ENCODE measurements around the gene GRM7.

The GRM7 gene

GRCh38 chr3:7632305-7632704, 771.4 kb downstream of the GRM7 start:
- peaks cover 0 to 12% (median 0%) of the 10 kb centered on the region in 4 experiments for H3K4me1 ChIP-seq (ENCODE audit: control extremely low read depth in 1 of 4, control insufficient read depth in 4 of 4, insufficient read depth in 4 of 4, low read length in 3 of 4)
- H3K36me3 ChIP-seq (ENCODE audit: control insufficient read depth in 4 of 4, insufficient read depth in 4 of 4, low read length in 3 of 4): no peaks in the 10 kb centered on the region
- H3K27ac ChIP-seq (ENCODE audit: insufficient read depth in 1 of 2, low read depth in 1 of 2, low read length in 2 of 2, poor library complexity in 1 of 2, severe bottlenecking in 2 of 2): no peak overlapping the region
- CTCF ChIA-PET: no interaction called here
- H3K4me3 ChIP-seq (ENCODE audit: control insufficient read depth in 1 of 7, extremely low read depth in 1 of 7, insufficient read depth in 4 of 7, low read depth in 2 of 7, low read length in 6 of 7): no peak overlapping the region
- H3K27me3 ChIP-seq (replicated peaks in 2 of 5; ENCODE audit: control insufficient read depth in 4 of 5, insufficient read depth in 5 of 5, low read length in 4 of 5): no peaks in the 10 kb centered on the region
- H3K9me3 ChIP-seq (ENCODE audit: control extremely low read depth in 1 of 5, control insufficient read depth in 4 of 5, insufficient read depth in 2 of 5, low read depth in 1 of 5, low read length in 4 of 5): no peaks in the 10 kb centered on the region
- POLR2A ChIA-PET: no interaction called here
- DNase-seq: no peak

GRCh38 chr3:7637694-7638093, 776.8 kb downstream of the GRM7 start:
- Histone ChIP-seq H3K27ac (ENCODE audit: insufficient read depth in 1 of 2, low read depth in 1 of 2, low read length in 2 of 2, poor library complexity in 1 of 2, severe bottlenecking in 2 of 2) (no peak overlapping the region), H3K9me3 (ENCODE audit: control extremely low read depth in 1 of 5, control insufficient read depth in 4 of 5, insufficient read depth in 2 of 5, low read depth in 1 of 5, low read length in 4 of 5) (peaks cover 0 to 1% (median 0%) of the 10 kb centered on the region in 5 experiments), H3K36me3 (ENCODE audit: control insufficient read depth in 4 of 4, insufficient read depth in 4 of 4, low read length in 3 of 4) (no peaks in the 10 kb centered on the region), H3K27me3 (replicated peaks in 2 of 5; ENCODE audit: control insufficient read depth in 4 of 5, insufficient read depth in 5 of 5, low read length in 4 of 5) (no peaks in the 10 kb centered on the region), H3K4me3 (ENCODE audit: control insufficient read depth in 1 of 7, extremely low read depth in 1 of 7, insufficient read depth in 4 of 7, low read depth in 2 of 7, low read length in 6 of 7) (no peak overlapping the region), H3K4me1 (ENCODE audit: control extremely low read depth in 1 of 4, control insufficient read depth in 4 of 4, insufficient read depth in 4 of 4, low read length in 3 of 4) (no peaks in the 10 kb centered on the region)
- CTCF ChIA-PET: no interaction called here
- POLR2A ChIA-PET: no interaction called here
- WGBS (ENCODE audit: insufficient coverage): 78% methylated on average over 5 of the region's 5 CpGs
- no peak for DNase-seq

- H3K9me3 ChIP-seq (ENCODE audit: control extremely low read depth in 1 of 5, control insufficient read depth in 4 of 5, insufficient read depth in 2 of 5, low read depth in 1 of 5, low read length in 4 of 5): peaks cover 0 to 1% (median 0%) of the 10 kb centered on the region in 5 experiments
- H3K27me3 ChIP-seq (replicated peaks in 2 of 5; ENCODE audit: control insufficient read depth in 4 of 5, insufficient read depth in 5 of 5, low read length in 4 of 5): no peaks in the 10 kb centered on the region
- H3K36me3 ChIP-seq (ENCODE audit: control insufficient read depth in 4 of 4, insufficient read depth in 4 of 4, low read length in 3 of 4): no peaks in the 10 kb centered on the region
- H3K4me3 ChIP-seq (ENCODE audit: control insufficient read depth in 1 of 7, extremely low read depth in 1 of 7, insufficient read depth in 4 of 7, low read depth in 2 of 7, low read length in 6 of 7): no peak overlapping the region
- H3K27ac ChIP-seq (ENCODE audit: insufficient read depth in 1 of 2, low read depth in 1 of 2, low read length in 2 of 2, poor library complexity in 1 of 2, severe bottlenecking in 2 of 2): no peak overlapping the region
- POLR2A ChIA-PET: no interaction called here
- H3K4me1 ChIP-seq (ENCODE audit: control extremely low read depth in 1 of 4, control insufficient read depth in 4 of 4, insufficient read depth in 4 of 4, low read length in 3 of 4): no peaks in the 10 kb centered on the region
- CTCF ChIA-PET: no interaction called here
- no peak for DNase-seq
These were observed 777.2 kb downstream of the GRM7 start for GRCh38 chr3:7638103-7638502.

- H3K27ac ChIP-seq (ENCODE audit: insufficient read depth in 1 of 2, low read depth in 1 of 2, low read length in 2 of 2, poor library complexity in 1 of 2, severe bottlenecking in 2 of 2): no peak overlapping the region
- no peaks in the 10 kb centered on the region for H3K36me3 ChIP-seq (ENCODE audit: control insufficient read depth in 4 of 4, insufficient read depth in 4 of 4, low read length in 3 of 4)
- POLR2A ChIA-PET: no interaction called here
- CTCF ChIA-PET: no interaction called here
- no peak overlapping the region for H3K4me3 ChIP-seq (ENCODE audit: control insufficient read depth in 1 of 7, extremely low read depth in 1 of 7, insufficient read depth in 4 of 7, low read depth in 2 of 7, low read length in 6 of 7)
- H3K9me3 ChIP-seq (ENCODE audit: control extremely low read depth in 1 of 5, control insufficient read depth in 4 of 5, insufficient read depth in 2 of 5, low read depth in 1 of 5, low read length in 4 of 5): peaks cover 0 to 1% (median 0%) of the 10 kb centered on the region in 5 experiments
- no peaks in the 10 kb centered on the region for H3K27me3 ChIP-seq (replicated peaks in 2 of 5; ENCODE audit: control insufficient read depth in 4 of 5, insufficient read depth in 5 of 5, low read length in 4 of 5)
- no peaks in the 10 kb centered on the region for H3K4me1 ChIP-seq (ENCODE audit: control extremely low read depth in 1 of 4, control insufficient read depth in 4 of 4, insufficient read depth in 4 of 4, low read length in 3 of 4)
- no peak for DNase-seq
These were observed 779.9 kb downstream of the GRM7 start for GRCh38 chr3:7640787-7641186.

GRCh38 chr3:7646851-7647250, 785.9 kb downstream of the GRM7 start:
- POLR2A ChIA-PET: no interaction called here
- H3K27me3 ChIP-seq (replicated peaks in 2 of 5; ENCODE audit: control insufficient read depth in 4 of 5, insufficient read depth in 5 of 5, low read length in 4 of 5): no peaks in the 10 kb centered on the region
- no peak for DNase-seq
- H3K4me3 ChIP-seq (ENCODE audit: control insufficient read depth in 1 of 7, extremely low read depth in 1 of 7, insufficient read depth in 4 of 7, low read depth in 2 of 7, low read length in 6 of 7): no peak overlapping the region
- CTCF ChIA-PET: no interaction called here
- WGBS (ENCODE audit: insufficient coverage): 95% methylated on average over 2 of the region's 5 CpGs
- H3K27ac ChIP-seq (ENCODE audit: insufficient read depth in 1 of 2, low read depth in 1 of 2, low read length in 2 of 2, poor library complexity in 1 of 2, severe bottlenecking in 2 of 2): no peak overlapping the region
- no peaks in the 10 kb centered on the region for H3K36me3 ChIP-seq (ENCODE audit: control insufficient read depth in 4 of 4, insufficient read depth in 4 of 4, low read length in 3 of 4)
- no peaks in the 10 kb centered on the region for H3K9me3 ChIP-seq (ENCODE audit: control extremely low read depth in 1 of 5, control insufficient read depth in 4 of 5, insufficient read depth in 2 of 5, low read depth in 1 of 5, low read length in 4 of 5)
- no peaks in the 10 kb centered on the region for H3K4me1 ChIP-seq (ENCODE audit: control extremely low read depth in 1 of 4, control insufficient read depth in 4 of 4, insufficient read depth in 4 of 4, low read length in 3 of 4)

GRCh38 chr3:7650466-7650865, 789.6 kb downstream of the GRM7 start:
- no peak for DNase-seq
- Histone ChIP-seq H3K4me3 (ENCODE audit: control insufficient read depth in 1 of 7, extremely low read depth in 1 of 7, insufficient read depth in 4 of 7, low read depth in 2 of 7, low read length in 6 of 7) (no peak overlapping the region), H3K27ac (ENCODE audit: insufficient read depth in 1 of 2, low read depth in 1 of 2, low read length in 2 of 2, poor library complexity in 1 of 2, severe bottlenecking in 2 of 2) (no peak overlapping the region), H3K4me1 (ENCODE audit: control extremely low read depth in 1 of 4, control insufficient read depth in 4 of 4, insufficient read depth in 4 of 4, low read length in 3 of 4) (no peaks in the 10 kb centered on the region), H3K36me3 (ENCODE audit: control insufficient read depth in 4 of 4, insufficient read depth in 4 of 4, low read length in 3 of 4) (no peaks in the 10 kb centered on the region), H3K9me3 (ENCODE audit: control extremely low read depth in 1 of 5, control insufficient read depth in 4 of 5, insufficient read depth in 2 of 5, low read depth in 1 of 5, low read length in 4 of 5) (no peaks in the 10 kb centered on the region), H3K27me3 (replicated peaks in 2 of 5; ENCODE audit: control insufficient read depth in 4 of 5, insufficient read depth in 5 of 5, low read length in 4 of 5) (no peaks in the 10 kb centered on the region)
- WGBS (ENCODE audit: insufficient coverage): 100% methylated on average over 1 of the region's 1 CpG
- POLR2A ChIA-PET: no interaction called here
- CTCF ChIA-PET: interaction anchor here (0.5 kb wide), 1 partner anchor 15 kb away, joined by 3 read pairs; no protein-coding TSS in a partner anchor

- WGBS (ENCODE audit: insufficient coverage): no CpG with 5 or more reads among the region's 2 CpGs
- no peak overlapping the region for H3K27ac ChIP-seq (ENCODE audit: insufficient read depth in 1 of 2, low read depth in 1 of 2, low read length in 2 of 2, poor library complexity in 1 of 2, severe bottlenecking in 2 of 2)
- POLR2A ChIA-PET: no interaction called here
These were observed 790.4 kb downstream of the GRM7 start for GRCh38 chr3:7651274-7651673.

More at GRCh38 chr3:7651274-7651673, 790.4 kb downstream of the GRM7 start:
- H3K4me3 ChIP-seq (ENCODE audit: control insufficient read depth in 1 of 7, extremely low read depth in 1 of 7, insufficient read depth in 4 of 7, low read depth in 2 of 7, low read length in 6 of 7): no peak overlapping the region
- CTCF ChIA-PET: no interaction called here
- H3K36me3 ChIP-seq (ENCODE audit: control insufficient read depth in 4 of 4, insufficient read depth in 4 of 4, low read length in 3 of 4): no peaks in the 10 kb centered on the region
- DNase-seq: no peak
- no peaks in the 10 kb centered on the region for H3K27me3 ChIP-seq (replicated peaks in 2 of 5; ENCODE audit: control insufficient read depth in 4 of 5, insufficient read depth in 5 of 5, low read length in 4 of 5)
- peaks cover 0 to 3% (median 0%) of the 10 kb centered on the region in 4 experiments for H3K4me1 ChIP-seq (ENCODE audit: control extremely low read depth in 1 of 4, control insufficient read depth in 4 of 4, insufficient read depth in 4 of 4, low read length in 3 of 4)
- no peaks in the 10 kb centered on the region for H3K9me3 ChIP-seq (ENCODE audit: control extremely low read depth in 1 of 5, control insufficient read depth in 4 of 5, insufficient read depth in 2 of 5, low read depth in 1 of 5, low read length in 4 of 5)
